Gastrocnemius medialis (tissue), 4 donors: ENCODE measurements around the gene MON2. TPM values are rescaled to one million over a fixed set of nuclear protein-coding genes. Genes with fewer than 3 reads are reported as not detected.

Experiments
- ATAC-seq, 2 donors: fragments of 150-250 bp; one replicate each; pipeline ENCODE4 v1.9.1; 2016
- DNase-seq, 2 donors: peaks; one replicate each; pipeline ENCODE4 v3.0.0-alpha.2; 2019
- H3K27ac ChIP-seq, 4 donors: fragments of 200-600 bp; sonication (generic); 1 replicate in 1 of 4; 2 replicates in 3 of 4; pipeline ENCODE4 v1.5.1; 2016 to 2018; ENCODE audit warnings: mild to moderate bottlenecking in 2 of 4, moderate library complexity in 1 of 4
- H3K27me3 ChIP-seq, 3 donors: fragments of 200-600 bp; sonication (generic) in 2 of 3; 1 replicate in 1 of 3; 2 replicates in 2 of 3; pipeline versions ENCODE4 v1.5.1 to v1.6.0; 2016 to 2019; ENCODE audit warnings: mild to moderate bottlenecking in 1 of 3, moderate library complexity in 1 of 3
- H3K36me3 ChIP-seq, 2 donors: fragments of 200-600 bp; sonication (generic) in 1 of 2; one replicate each; pipeline ENCODE4 v1.5.1; 2017 to 2018
- H3K4me1 ChIP-seq, 2 donors: fragments of 200-600 bp; sonication (generic) in 1 of 2; one replicate each; pipeline ENCODE4 v1.5.1; 2016 to 2017; ENCODE audit warnings: mild to moderate bottlenecking in 2 of 2
- H3K4me3 ChIP-seq, 4 donors: fragments of 200-600 bp; sonication (generic) in 3 of 4; 1 replicate in 1 of 4; 2 replicates in 3 of 4; pipeline ENCODE4 v1.5.1; 2016 to 2019; ENCODE audit warnings: mild to moderate bottlenecking in 2 of 4
- H3K9me3 ChIP-seq, 3 donors: fragments of 200-600 bp; sonication (generic) in 2 of 3; 1 replicate in 1 of 3; 2 replicates in 2 of 3; pipeline ENCODE4 v1.5.1; 2016 to 2019
- CTCF ChIP-seq, 5 experiments: fragments of 450-650 bp in 3 of 5; fragments of 200-600 bp in 2 of 5; sonication (generic) in 2 of 5; IDR thresholded peaks in 4 of 5; conservative IDR thresholded peaks in 1 of 5; 1 replicate in 4 of 5; 2 replicates in 1 of 5; pipeline ENCODE4 v1.5.1; 2016 to 2019; ENCODE audit warnings: antibody characterized with exemption in 5 of 5, mild to moderate bottlenecking in 3 of 5, moderate library complexity in 3 of 5
- POLR2A ChIP-seq, 2 donors: fragments of 450-650 bp; IDR thresholded peaks; one replicate each; pipeline ENCODE4 v1.6.1; 2017; ENCODE audit warnings: antibody characterized with exemption in 2 of 2, mild to moderate bottlenecking in 2 of 2, moderate library complexity in 2 of 2
- in situ Hi-C, 4 donors: fragments of 200-750 bp; cut with MboI; loops; one replicate each; pipeline versions ENCODE4 v1.15.0 to v1.8.0; 2017; ENCODE audit warnings: low sequenced_read_pairs in 4 of 4
- intact Hi-C: fragments of 100-400 bp; cut with DNase I; formaldehyde crosslinking; loops from one replicate; pipeline ENCODE4 v1.15.1; 2023; ENCODE audit warnings: low total_unique reads
- total RNA-seq, 4 donors: library from RNA; depleted of rRNA; stranded (reverse); fragments of >200 nt; gene quantifications; one replicate each; pipeline versions ENCODE4 v1.1.0 to v1.2.3, GENCODE V29; 2016

Gene MON2
- total RNA-seq, 4 donors from 2014 or later, result 9.2 to 57.2 (median 12.9) TPM

- Histone ChIP-seq H3K27ac (no peak overlapping the region), H3K27me3 (no peaks in the 10 kb centered on the region), H3K4me1 (no peaks in the 10 kb centered on the region), H3K4me3 (no peak overlapping the region), H3K9me3 (no peaks in the 10 kb centered on the region), H3K36me3 (peaks cover 0 to 11% of the 10 kb centered on the region in 2 donors)
- in situ Hi-C loops (no loop called here), intact Hi-C loops (no loop called here)
- TF ChIP-seq CTCF (IDR thresholded peaks at IDR 0.05 in 4 of 5, conservative IDR thresholded peaks at IDR 0.05 in 1 of 5) (no peak), POLR2A (IDR thresholded peaks at IDR 0.05) (no peak)
- ATAC-seq (no peak), DNase-seq (no peak)
Observed at GRCh38 chr12:62519043-62519442, 52.4 kb downstream of the MON2 start.

- Histone ChIP-seq H3K9me3 (no peaks in the 10 kb centered on the region), H3K27ac (no peak overlapping the region), H3K36me3 (peaks cover 0 to 2% of the 10 kb centered on the region in 2 donors), H3K4me1 (no peaks in the 10 kb centered on the region), H3K4me3 (no peak overlapping the region), H3K27me3 (no peaks in the 10 kb centered on the region)
- ATAC-seq (no peak), DNase-seq (no peak)
- TF ChIP-seq CTCF (IDR thresholded peaks at IDR 0.05 in 4 of 5, conservative IDR thresholded peaks at IDR 0.05 in 1 of 5) (no peak), POLR2A (IDR thresholded peaks at IDR 0.05) (no peak)
- intact Hi-C loops (no loop called here), in situ Hi-C loops (no loop called here)
Observed at GRCh38 chr12:62520361-62520760, 53.7 kb downstream of the MON2 start.

- TF ChIP-seq CTCF (IDR thresholded peaks at IDR 0.05 in 4 of 5, conservative IDR thresholded peaks at IDR 0.05 in 1 of 5) (no peak), POLR2A (IDR thresholded peaks at IDR 0.05) (no peak)
- Histone ChIP-seq H3K4me3 (no peak overlapping the region), H3K36me3 (no peaks in the 10 kb centered on the region), H3K4me1 (no peaks in the 10 kb centered on the region), H3K9me3 (no peaks in the 10 kb centered on the region), H3K27me3 (no peaks in the 10 kb centered on the region), H3K27ac (no peak overlapping the region)
- DNase-seq, result no peak
- intact Hi-C loops, result no loop called here
- ATAC-seq, result no peak
- in situ Hi-C loops, result no loop called here
Observed at GRCh38 chr12:62522984-62523383, 56.4 kb downstream of the MON2 start.

- Histone ChIP-seq H3K4me1 (no peaks in the 10 kb centered on the region), H3K9me3 (no peaks in the 10 kb centered on the region), H3K4me3 (no peak overlapping the region), H3K27me3 (no peaks in the 10 kb centered on the region), H3K36me3 (no peaks in the 10 kb centered on the region), H3K27ac (no peak overlapping the region)
- in situ Hi-C loops (no loop called here), intact Hi-C loops (no loop called here)
- DNase-seq (no peak), ATAC-seq (no peak)
- TF ChIP-seq POLR2A (IDR thresholded peaks at IDR 0.05) (no peak), CTCF (IDR thresholded peaks at IDR 0.05 in 4 of 5, conservative IDR thresholded peaks at IDR 0.05 in 1 of 5) (no peak)
Observed at GRCh38 chr12:62523619-62524018, 57.0 kb downstream of the MON2 start.

- Histone ChIP-seq H3K9me3 (no peaks in the 10 kb centered on the region), H3K27me3 (no peaks in the 10 kb centered on the region), H3K27ac (no peak overlapping the region), H3K4me3 (no peak overlapping the region), H3K4me1 (no peaks in the 10 kb centered on the region), H3K36me3 (no peaks in the 10 kb centered on the region)
- no peak for TF ChIP-seq POLR2A (IDR thresholded peaks at IDR 0.05)
- no peak for TF ChIP-seq CTCF (IDR thresholded peaks at IDR 0.05 in 4 of 5, conservative IDR thresholded peaks at IDR 0.05 in 1 of 5)
- ATAC-seq (no peak), DNase-seq (no peak)
- in situ Hi-C loops (no loop called here), intact Hi-C loops (no loop called here)
Observed at GRCh38 chr12:62525271-62525670, 58.6 kb downstream of the MON2 start.
